Hindlimb muscle (tissue), 1 donor: ENCODE measurements around the gene MAD2L1. TPM values are rescaled to one million over a fixed set of nuclear protein-coding genes. Genes with fewer than 3 reads are reported as not detected.

Experiments used
- DNase-seq: peaks from one replicate; pipeline ENCODE4 v3.0.0-alpha.2; 2013
- polyA plus RNA-seq: library from polyadenylated mRNA; unstranded; fragments of 120-200 nt; gene quantifications from one replicate; pipeline ENCODE4 v1.2.1, GENCODE V29; 2013; ENCODE audit not compliant: insufficient read length

MAD2L1 gene
- polyA plus RNA-seq, 1 donor, result 13.3 TPM

DNA sequence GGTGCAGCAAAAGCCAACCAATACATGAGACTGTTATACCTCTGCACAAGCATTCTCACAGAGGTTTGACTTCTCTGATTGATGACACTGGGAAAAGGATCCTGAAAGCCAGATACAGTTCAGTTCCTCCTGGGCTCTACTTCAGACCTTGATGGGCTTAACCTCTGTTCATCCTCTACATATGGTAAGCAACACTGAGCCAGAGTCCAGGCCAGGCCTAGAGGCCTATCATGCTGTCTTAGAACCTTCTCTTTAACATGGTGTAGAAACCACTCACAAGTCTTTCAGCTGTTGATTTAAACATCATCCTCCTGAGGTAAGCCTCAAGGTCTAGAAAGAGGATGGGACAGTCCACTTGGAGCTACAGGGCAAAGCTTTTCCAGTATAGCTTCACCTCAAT, 9.2 kb downstream of the MAD2L1 start:
- DNase-seq, result no peak

- no peak for DNase-seq
Measured at GRCh38 chr4:120056246-120056645, 10.4 kb downstream of the MAD2L1 start.

DNA sequence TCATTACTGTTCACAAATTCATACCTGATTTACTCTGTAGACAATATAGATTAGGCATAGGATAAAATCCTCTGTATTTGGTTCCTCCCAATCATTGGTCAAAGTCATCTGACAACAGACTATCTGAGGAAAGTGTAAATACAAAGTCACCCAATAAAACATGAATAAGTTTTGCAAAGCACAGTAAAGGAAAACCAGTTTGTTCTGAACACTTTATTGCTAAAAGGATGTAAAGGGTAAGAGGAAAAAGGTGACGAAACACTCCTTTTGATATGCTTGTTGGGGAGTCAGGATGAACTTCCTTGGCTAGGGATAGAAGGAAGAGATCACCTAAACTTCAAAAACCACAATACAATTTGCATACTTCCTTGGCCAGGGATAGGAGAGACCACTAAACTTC, 10.9 kb downstream of the MAD2L1 start:
- DNase-seq, result no peak

GRCh38 chr4:120055162-120055561, 11.5 kb downstream of the MAD2L1 start:
- no peak for DNase-seq

GRCh38 chr4:120053911-120054310, 12.7 kb downstream of the MAD2L1 start:
- DNase-seq, result no peak

DNA sequence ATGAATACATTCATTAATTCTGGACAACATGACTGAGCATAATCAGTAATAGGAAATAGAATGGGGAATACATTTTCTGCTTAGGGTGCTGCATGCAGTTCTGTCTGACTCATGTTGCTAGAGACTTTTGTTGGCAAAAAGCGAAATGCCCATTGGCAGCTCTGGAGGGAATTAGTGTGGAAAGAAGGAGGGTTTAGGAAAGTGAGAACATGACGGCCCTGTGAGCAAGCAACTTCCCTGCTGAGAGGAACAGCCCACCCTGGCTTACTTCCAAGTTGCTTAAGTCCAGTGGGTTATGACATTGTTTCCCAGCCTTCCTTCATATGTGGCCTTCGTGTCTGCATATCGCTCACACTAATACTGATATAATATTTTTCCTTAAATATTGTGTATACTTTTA, 13.8 kb downstream of the MAD2L1 start:
- no peak for DNase-seq

GRCh38 chr4:120051253-120051652, 15.4 kb downstream of the MAD2L1 start:
- DNase-seq, result no peak

DNA sequence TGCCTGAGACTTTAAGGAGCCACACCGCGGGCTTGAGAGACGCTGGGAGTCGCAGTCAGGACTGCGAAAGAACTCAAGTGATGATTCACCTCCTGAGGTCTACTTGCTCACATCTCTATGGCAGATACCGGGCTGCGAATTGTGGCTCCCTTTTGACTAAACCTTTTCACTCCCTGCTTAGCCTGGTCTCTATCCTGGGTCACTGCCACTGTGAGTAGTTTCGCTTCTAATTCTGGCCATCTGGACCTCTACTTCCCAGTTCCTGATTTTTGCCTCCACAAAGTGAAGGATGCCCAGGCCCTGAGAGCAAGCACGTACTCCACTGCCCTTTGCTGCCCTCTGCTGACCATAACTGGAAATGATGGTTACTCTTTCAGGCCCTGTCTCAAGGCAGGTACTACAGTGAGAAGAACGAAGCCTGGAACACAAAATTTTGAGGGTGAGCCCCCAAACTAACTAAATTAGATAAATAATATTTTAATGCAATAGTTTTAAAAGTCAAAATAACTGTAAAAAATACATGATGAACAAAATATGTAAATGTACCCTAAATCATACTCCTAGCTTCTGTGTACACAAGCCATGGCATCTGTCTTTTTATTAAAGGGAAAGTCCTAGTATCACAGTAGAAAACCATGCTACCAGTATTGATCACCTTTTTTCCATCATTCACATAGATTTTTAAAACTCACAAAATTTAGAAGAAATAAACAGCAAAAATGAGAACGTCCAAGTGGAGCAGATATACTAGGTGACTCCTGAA, 16.7 kb downstream of the MAD2L1 start:
- DNase-seq, result peak; percentile 87

DNA sequence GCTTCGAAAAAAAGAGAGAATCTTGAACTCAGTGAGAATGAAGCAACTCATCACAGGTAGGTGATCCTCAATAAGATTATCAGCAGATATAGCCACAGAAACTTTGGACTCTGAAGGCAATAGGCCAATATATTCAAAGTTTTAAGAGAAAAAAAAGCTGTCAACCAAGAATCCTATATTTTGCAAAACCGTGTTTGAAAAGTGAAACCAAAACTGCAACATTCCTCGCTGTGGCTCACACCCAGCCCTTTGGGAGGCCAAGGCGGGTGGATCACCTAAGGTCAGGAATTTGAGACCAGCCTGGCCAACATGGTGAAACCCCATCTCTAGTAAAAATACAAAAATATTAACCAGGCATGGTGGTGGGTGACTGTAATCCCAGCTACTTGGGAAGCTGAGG, 22.8 kb downstream of the MAD2L1 start:
- DNase-seq, result no peak

- peak; percentile 11 for DNase-seq
Measured at GRCh38 chr4:120037411-120037810, 29.2 kb downstream of the MAD2L1 start.

DNA sequence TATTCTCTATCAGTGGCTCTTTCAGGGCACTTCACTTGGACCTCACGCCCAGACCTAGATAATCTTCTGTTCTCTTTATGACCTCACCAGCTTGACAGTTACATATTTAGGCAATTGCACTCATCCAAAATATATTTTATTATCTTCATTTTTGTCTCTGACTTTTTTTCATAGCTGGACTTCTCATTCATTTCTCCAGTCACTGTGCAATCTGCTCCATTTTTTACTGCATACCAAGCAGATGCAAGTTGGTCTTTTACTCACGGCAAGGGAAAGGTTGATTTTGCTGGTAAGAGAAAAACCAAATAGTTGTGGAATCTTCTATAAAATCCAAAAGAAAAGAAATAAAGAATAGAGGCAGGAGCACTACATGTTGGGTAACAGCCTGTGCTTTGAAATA, 31.7 kb downstream of the MAD2L1 start:
- DNase-seq, result no peak

DNA sequence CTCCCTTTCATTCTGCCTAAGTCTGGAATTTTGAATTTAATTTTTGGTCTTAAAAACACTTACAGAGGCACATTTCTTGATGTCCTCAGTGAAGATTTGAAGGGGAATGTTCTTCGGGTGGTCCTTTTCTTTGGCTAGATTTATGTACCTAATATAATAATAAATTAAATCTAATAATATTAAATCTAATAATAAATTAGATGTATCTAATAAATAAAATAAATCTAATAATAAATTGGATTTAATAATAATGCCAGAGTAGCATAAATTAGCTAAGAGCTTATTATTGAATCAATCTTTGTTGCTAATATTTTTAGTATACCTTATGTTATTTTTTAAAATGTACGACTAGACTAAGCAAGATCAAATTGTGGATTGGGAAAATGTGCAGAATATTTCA, 39.8 kb downstream of the MAD2L1 start:
- no peak for DNase-seq

DNA sequence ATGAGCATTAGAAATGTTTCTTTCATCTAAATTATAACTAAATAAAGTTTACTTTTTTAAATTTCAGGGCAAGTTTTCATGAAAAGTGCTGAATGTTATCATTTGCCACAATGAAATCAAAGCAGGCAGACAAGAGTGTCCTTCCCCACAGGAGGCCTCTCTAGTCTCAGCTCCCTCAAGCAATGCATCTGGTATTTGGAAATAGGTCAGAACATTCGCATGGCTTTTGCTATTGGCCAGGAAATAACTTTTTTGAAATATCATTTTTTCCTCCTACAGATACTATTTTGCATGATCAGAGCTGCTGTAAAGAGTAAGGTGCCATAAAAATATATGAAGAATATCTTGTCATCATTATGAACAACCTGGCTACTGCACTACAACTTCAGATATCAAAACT, 41.1 kb downstream of the MAD2L1 start:
- no peak for DNase-seq

DNA sequence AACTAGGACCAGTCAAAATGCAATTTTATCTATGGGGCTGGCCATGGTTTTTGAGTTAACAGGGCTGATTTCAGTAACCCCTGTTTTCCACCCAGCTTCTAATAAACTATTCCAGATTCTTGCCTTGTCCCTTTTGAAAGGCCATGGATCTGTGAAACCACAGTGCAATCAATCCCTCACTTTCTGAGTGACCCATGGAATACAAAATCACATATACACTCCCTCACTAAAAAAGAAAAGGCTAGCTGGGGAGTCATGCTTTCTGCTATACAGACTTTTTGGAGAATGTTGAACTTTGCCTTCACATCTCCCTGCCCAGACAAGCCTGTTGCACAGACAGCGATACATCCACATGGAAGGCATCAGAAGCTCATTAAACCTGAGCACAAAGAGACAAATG, 47.9 kb downstream of the MAD2L1 start:
- no peak for DNase-seq

GRCh38 chr4:120017939-120018692, 48.5 kb downstream of the MAD2L1 start:
- no peak for DNase-seq

GRCh38 chr4:120011725-120012124, 54.9 kb downstream of the MAD2L1 start:
- DNase-seq, result no peak

- DNase-seq, result no peak
Measured at GRCh38 chr4:120010646-120011045, 56.0 kb downstream of the MAD2L1 start.

- DNase-seq, result no peak
Measured at GRCh38 chr4:120009731-120010130, 56.9 kb downstream of the MAD2L1 start.

DNA sequence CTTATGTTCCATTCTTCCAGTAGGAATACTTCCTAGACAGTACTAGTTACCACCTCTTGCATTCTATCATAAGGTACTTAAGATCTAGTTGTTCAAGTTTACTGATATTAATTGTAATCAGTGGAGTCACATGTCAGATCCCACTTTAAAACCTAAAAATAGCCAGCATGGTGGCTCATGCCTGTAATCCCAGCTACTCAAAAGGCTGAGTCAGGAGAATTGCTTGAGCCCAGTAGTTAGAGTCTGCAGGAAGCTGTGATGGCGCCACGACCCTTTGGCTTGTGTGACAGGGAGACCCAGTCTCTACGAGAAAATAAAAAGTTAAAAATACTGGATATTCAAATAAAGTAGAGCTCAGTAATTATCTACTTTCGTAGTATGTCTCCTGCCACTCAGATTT, 57.7 kb downstream of the MAD2L1 start:
- DNase-seq, result no peak

DNA sequence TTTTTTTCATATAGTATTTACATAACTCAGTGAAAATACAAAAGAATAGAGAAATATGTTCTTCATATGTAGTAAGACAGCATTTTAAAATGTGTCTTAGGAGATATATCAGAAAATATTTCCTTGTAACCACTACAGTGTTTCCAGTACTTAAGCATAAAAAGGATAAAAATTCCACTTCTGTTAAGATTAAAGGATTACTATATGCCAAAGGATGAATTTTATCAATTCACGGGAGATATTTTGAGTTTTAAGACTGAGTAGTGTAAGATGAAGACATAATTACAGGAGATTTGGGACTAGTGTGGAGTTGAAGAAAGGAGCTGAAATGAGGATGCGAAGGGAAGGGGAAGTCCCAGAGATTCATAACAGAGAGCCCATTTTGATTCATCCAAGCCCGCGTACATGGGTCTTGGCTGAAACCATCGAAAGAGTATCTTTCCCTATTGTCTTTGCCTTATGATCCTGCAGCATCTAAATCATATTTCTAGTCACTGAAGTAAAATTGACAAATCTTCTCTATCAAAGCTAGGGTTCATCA, 58.7 kb downstream of the MAD2L1 start:
- DNase-seq, result peak; percentile 42

DNA sequence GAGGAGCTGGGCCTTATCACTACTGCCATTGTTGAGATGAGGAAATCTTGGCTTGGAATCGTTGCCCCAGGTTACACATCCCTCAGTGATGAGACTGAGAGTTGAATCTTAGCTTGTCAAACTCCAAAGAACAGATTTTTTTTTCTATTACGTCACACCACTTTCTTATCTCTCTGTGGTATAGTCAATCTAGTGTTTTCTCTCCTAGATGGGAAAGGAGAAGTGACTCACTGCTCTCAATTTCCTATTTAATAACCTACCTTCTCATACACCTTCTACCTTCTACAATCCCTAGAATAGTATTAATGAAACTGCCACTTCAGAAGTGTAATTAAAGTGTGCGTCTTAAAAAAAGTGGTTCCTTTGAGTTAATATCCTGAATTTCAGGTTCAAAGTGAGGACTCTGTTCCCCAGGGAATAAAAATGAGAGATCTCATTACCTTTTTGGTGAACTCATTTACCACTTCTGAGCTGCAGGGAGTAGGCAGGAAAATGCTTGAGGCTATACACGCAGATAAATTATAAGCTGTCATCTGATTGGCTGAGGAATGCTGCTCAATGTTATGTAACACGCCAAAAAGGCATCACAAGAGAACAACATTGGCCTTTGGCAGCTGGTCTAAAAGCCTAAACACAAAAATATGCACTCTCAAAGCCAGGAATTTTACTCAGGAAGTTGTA, 59.3 kb downstream of the MAD2L1 start:
- DNase-seq, result peak; percentile 68
